HCT116 (cell line): Measurements from ENCODE around the gene UBE3C. TPM values are rescaled to one million over a fixed set of nuclear protein-coding genes. Genes with fewer than 3 reads are reported as not detected.
"Not testable (repeated sequence)": the region's sequence is repeated elsewhere in the genome, so short reads cannot be mapped to it uniquely, and the experiment has no call there.

Experiments used
- ATAC-seq: fragments of 200-7000 bp; cut with Tn5 transposase; 2 replicates; pipeline ENCODE4 v1.9.1; 2020; ENCODE audit warnings: mild to moderate bottlenecking, moderate library complexity
- BruUV-seq: library from RNA; stranded (reverse); fragments of 400-500 nt; replicated peaks from 2 replicates; lab custom pipeline; 2021; lab: Mats Ljungman, UMichigan
- CTCF ChIA-PET: fragments of 300-600 bp; sonication (Branson Sonifier 250); formaldehyde crosslinking; loops from one replicate; lab custom pipeline; 2021; ENCODE audit warnings: antibody characterized with exemption; lab: Charles Lee
- POLR2A ChIA-PET: fragments of 300-600, 350-600 bp; sonication (Branson Sonifier 250); formaldehyde crosslinking; loops from one replicate; lab custom pipeline; 2021; ENCODE audit warnings: antibody characterized with exemption; lab: Charles Lee
- RAD21 ChIA-PET, 2 experiments: fragments of 300-600 bp; sonication (Branson Sonifier 250); formaldehyde crosslinking; loops; one replicate each; lab custom pipeline; 2023; ENCODE audit warnings: low total read pairs in 2 of 2; ENCODE audit not compliant: uncharacterized antibody in 2 of 2, unreplicated experiment in 2 of 2, low non-redundant PET in 1 of 2; lab: Charles Lee
- DNase-seq: peaks from one replicate; pipeline ENCODE4 v3.0.0-alpha.2; 2010; ENCODE audit warnings: low read depth, low spot score
- H2AFZ ChIP-seq: fragments of 200-600 bp; shearing (Covaris generic), sonication (generic); 2 replicates; pipeline ENCODE4 v1.6.1; 2017; ENCODE audit warnings: low read depth, mixed run types, mixed read lengths, antibody characterized with exemption, low read length; ENCODE audit not compliant: poor library complexity, severe bottlenecking
- H3K27ac ChIP-seq: 2 replicates; pipeline ENCODE4 v1.5.1; 2012; ENCODE audit warnings: low read depth, low read length
- H3K27me3 ChIP-seq: fragments of 200-600 bp; sonication (generic); 2 replicates; pipeline ENCODE4 v1.6.1; 2016; ENCODE audit warnings: mixed run types, low read length, mixed read lengths; ENCODE audit not compliant: insufficient read depth
- H3K36me3 ChIP-seq, 2 experiments: fragments of 200-500 bp in 1 of 2; fragments of 200-600 bp in 1 of 2; sonication (Bioruptor generic) in 1 of 2; sonication (generic) in 1 of 2; 2 replicates each; pipeline versions ENCODE4 v1.5.1 to v1.6.1; 2014 to 2016; ENCODE audit warnings: low read length in 2 of 2, inconsistent platforms in 1 of 2, mixed read lengths in 1 of 2, mixed run types in 1 of 2; ENCODE audit not compliant: insufficient read depth in 2 of 2, control insufficient read depth in 1 of 2
- H3K4me1 ChIP-seq, 2 experiments: fragments of 200-600 bp in 1 of 2; sonication (generic) in 1 of 2; 2 replicates each; pipeline versions ENCODE4 v1.5.1 to v1.6.1; 2012 to 2017; ENCODE audit warnings: low read length in 2 of 2, inconsistent platforms in 1 of 2, mild to moderate bottlenecking in 1 of 2, mixed read lengths in 1 of 2, mixed run types in 1 of 2, moderate library complexity in 1 of 2; ENCODE audit not compliant: insufficient read depth in 2 of 2, control insufficient read depth in 1 of 2
- H3K4me2 ChIP-seq: fragments of 200-600 bp; sonication (generic); 2 replicates; pipeline ENCODE4 v1.6.1; 2017; ENCODE audit warnings: mixed run types, low read length, mixed read lengths
- H3K4me3 ChIP-seq, 2 experiments: fragments of 200-600 bp in 1 of 2; sonication (generic) in 1 of 2; replicated peaks in 1 of 2; 2 replicates each; pipeline ENCODE4 v1.5.1; 2011 to 2016; ENCODE audit warnings: low read length in 2 of 2, control low read depth in 1 of 2, low read depth in 1 of 2, mild to moderate bottlenecking in 1 of 2, mixed read lengths in 1 of 2, mixed run types in 1 of 2
- H3K79me2 ChIP-seq: fragments of 200-600 bp; sonication (generic); 2 replicates; pipeline ENCODE4 v1.6.1; 2017; ENCODE audit warnings: mild to moderate bottlenecking, mixed run types, low read length, moderate library complexity, mixed read lengths; ENCODE audit not compliant: insufficient read depth
- H3K9ac ChIP-seq: fragments of 200-600 bp; sonication (generic); 2 replicates; pipeline ENCODE4 v1.6.1; 2016; ENCODE audit warnings: low read length, mixed read lengths
- H3K9me2 ChIP-seq: fragments of 200-600 bp; sonication (generic), shearing (Covaris generic); 2 replicates; pipeline ENCODE4 v1.6.1; 2017; ENCODE audit warnings: mixed run types, mild to moderate bottlenecking, moderate library complexity; ENCODE audit not compliant: insufficient read depth
- H3K9me3 ChIP-seq, 2 experiments: fragments of 200-500 bp in 1 of 2; fragments of 200-600 bp in 1 of 2; sonication (Bioruptor generic) in 1 of 2; sonication (generic) in 1 of 2; 2 replicates each; pipeline ENCODE4 v1.6.1; 2014 to 2017; ENCODE audit warnings: low read length in 2 of 2, mixed read lengths in 2 of 2, inconsistent platforms in 1 of 2, low read depth in 1 of 2, mild to moderate bottlenecking in 1 of 2, mixed run types in 1 of 2, moderate library complexity in 1 of 2; ENCODE audit not compliant: control insufficient read depth in 1 of 2, insufficient read depth in 1 of 2
- H4K20me1 ChIP-seq: fragments of 200-600 bp; sonication (generic), shearing (Covaris generic); 2 replicates; pipeline ENCODE4 v1.6.1; 2017; ENCODE audit warnings: mixed run types, mild to moderate bottlenecking, moderate library complexity; ENCODE audit not compliant: insufficient read depth
- EZH2phosphoT487 ChIP-seq: fragments of 200-600 bp; IDR thresholded peaks from 2 replicates; pipeline ENCODE4 v1.6.1; 2018; ENCODE audit warnings: antibody characterized with exemption, borderline replicate concordance
- MAX ChIP-seq: IDR thresholded peaks from 2 replicates; pipeline ENCODE4 v1.6.1; 2012
- POLR2A ChIP-seq: IDR thresholded peaks from 2 replicates; pipeline ENCODE4 v1.7.0; 2011; ENCODE audit warnings: borderline replicate concordance; ENCODE audit not compliant: insufficient read depth, insufficient read length; ENCODE audit errors: extremely low read depth
- POLR2AphosphoS5 ChIP-seq: IDR thresholded peaks from 2 replicates; pipeline ENCODE4 v1.6.1; 2011; ENCODE audit warnings: mild to moderate bottlenecking, low read depth, low read length, moderate library complexity
- REST ChIP-seq: IDR thresholded peaks from 2 replicates; pipeline ENCODE4 v1.6.1; 2012; ENCODE audit warnings: low read depth
- TCF7L2 ChIP-seq: IDR thresholded peaks from 2 replicates; pipeline ENCODE4 v1.7.0; 2011; ENCODE audit warnings: borderline replicate concordance, inconsistent platforms; ENCODE audit not compliant: insufficient read depth, insufficient read length; ENCODE audit errors: extremely low read depth
- ZNF274 ChIP-seq: fragments of 200-500 bp; sonication (Bioruptor generic); IDR thresholded peaks from 2 replicates; pipeline ENCODE4 v1.6.1; 2014; ENCODE audit warnings: mild to moderate bottlenecking, low read depth, low read length, inconsistent platforms
- intact Hi-C: fragments of 100-400 bp; cut with micrococcal nuclease; formaldehyde crosslinking; loops from 2 replicates; pipeline ENCODE4 v1.10.0; 2022
- total RNA-seq: library from RNA; stranded (reverse); gene quantifications from one replicate; pipeline ENCODE4 v1.2.1, GENCODE V29; 2021; ENCODE audit not compliant: unreplicated experiment

Gene UBE3C
- total RNA-seq, 1 experiment from 2014 or later, result 68.3 TPM

- no TSS peak for BruUV-seq
- Histone ChIP-seq H3K4me2 (no peak overlapping the region), H3K4me3 (no peak overlapping the region), H2AFZ (no peak overlapping the region), H3K9ac (no peak overlapping the region), H3K27me3 (no peaks in the 10 kb centered on the region), H4K20me1 (no peaks in the 10 kb centered on the region), H3K9me2 (no peaks in the 10 kb centered on the region), H3K4me1 (no peaks in the 10 kb centered on the region), H3K27ac (no peak overlapping the region), H3K79me2 (no peaks in the 10 kb centered on the region), H3K9me3 (no peaks in the 10 kb centered on the region), H3K36me3 (no peaks in the 10 kb centered on the region)
- intact Hi-C loops, result no loop called here
- DNase-seq, result no peak
- ChIA-PET RAD21 (no interaction called here), POLR2A (no interaction called here), CTCF (no interaction called here)
- no peak for ATAC-seq
- TF ChIP-seq EZH2phosphoT487, result no peak
- TF ChIP-seq POLR2AphosphoS5, result no peak
- TF ChIP-seq MAX, result no peak
- TF ChIP-seq TCF7L2, result no peak
- no peak for TF ChIP-seq REST
- TF ChIP-seq ZNF274, result no peak
- TF ChIP-seq POLR2A, result no peak
Measured at GRCh38 chr7:157129907-157130460, 8.7 kb upstream of the UBE3C start.

- H3K36me3 ChIP-seq, H3K9me3 ChIP-seq, H3K9ac ChIP-seq, RAD21 ChIA-PET, ATAC-seq, H2AFZ ChIP-seq, BruUV-seq, H3K79me2 ChIP-seq, H3K27ac ChIP-seq, POLR2A ChIA-PET, CTCF ChIA-PET, DNase-seq, H3K4me2 ChIP-seq, H3K9me2 ChIP-seq, H4K20me1 ChIP-seq, H3K27me3 ChIP-seq, H3K4me3 ChIP-seq, intact Hi-C loops, H3K4me1 ChIP-seq: not testable (repeated sequence)
Measured at GRCh38 chr7:157130849-157131248, 7.9 kb upstream of the UBE3C start.
